Esophagus squamous epithelium (tissue), 4 donors: ENCODE data around the gene WDR38.

Experiments used
- CTCF ChIP-seq, 6 experiments: fragments of 450-650 bp in 4 of 6; fragments of 200-600 bp in 2 of 6; sonication (generic) in 2 of 6; IDR thresholded peaks; one replicate each; pipeline ENCODE4 v1.5.1; 2016 to 2019; ENCODE audit warnings: antibody characterized with exemption in 6 of 6, mild to moderate bottlenecking in 4 of 6, moderate library complexity in 4 of 6
- POLR2A ChIP-seq, 4 donors: fragments of 450-650 bp; IDR thresholded peaks; one replicate each; pipeline ENCODE4 v1.6.1; 2017; ENCODE audit warnings: antibody characterized with exemption in 4 of 4, mild to moderate bottlenecking in 4 of 4, moderate library complexity in 3 of 4

GRCh38 chr9:124810663-124811355 is 42.5 kb upstream of the WDR38 start:
- no peak for TF ChIP-seq CTCF (IDR thresholded peaks at IDR 0.05)
- TF ChIP-seq POLR2A (IDR thresholded peaks at IDR 0.05): no peak
